Measurements from ENCODE around the gene CHRNA5. TPM values are rescaled to one million over a fixed set of nuclear protein-coding genes. Genes with fewer than 3 reads are reported as not detected.

Gene CHRNA5
- total and polyA plus RNA-seq, 7 donors, result 0.92 to 3.8 (median 1.8) TPM

DNA sequence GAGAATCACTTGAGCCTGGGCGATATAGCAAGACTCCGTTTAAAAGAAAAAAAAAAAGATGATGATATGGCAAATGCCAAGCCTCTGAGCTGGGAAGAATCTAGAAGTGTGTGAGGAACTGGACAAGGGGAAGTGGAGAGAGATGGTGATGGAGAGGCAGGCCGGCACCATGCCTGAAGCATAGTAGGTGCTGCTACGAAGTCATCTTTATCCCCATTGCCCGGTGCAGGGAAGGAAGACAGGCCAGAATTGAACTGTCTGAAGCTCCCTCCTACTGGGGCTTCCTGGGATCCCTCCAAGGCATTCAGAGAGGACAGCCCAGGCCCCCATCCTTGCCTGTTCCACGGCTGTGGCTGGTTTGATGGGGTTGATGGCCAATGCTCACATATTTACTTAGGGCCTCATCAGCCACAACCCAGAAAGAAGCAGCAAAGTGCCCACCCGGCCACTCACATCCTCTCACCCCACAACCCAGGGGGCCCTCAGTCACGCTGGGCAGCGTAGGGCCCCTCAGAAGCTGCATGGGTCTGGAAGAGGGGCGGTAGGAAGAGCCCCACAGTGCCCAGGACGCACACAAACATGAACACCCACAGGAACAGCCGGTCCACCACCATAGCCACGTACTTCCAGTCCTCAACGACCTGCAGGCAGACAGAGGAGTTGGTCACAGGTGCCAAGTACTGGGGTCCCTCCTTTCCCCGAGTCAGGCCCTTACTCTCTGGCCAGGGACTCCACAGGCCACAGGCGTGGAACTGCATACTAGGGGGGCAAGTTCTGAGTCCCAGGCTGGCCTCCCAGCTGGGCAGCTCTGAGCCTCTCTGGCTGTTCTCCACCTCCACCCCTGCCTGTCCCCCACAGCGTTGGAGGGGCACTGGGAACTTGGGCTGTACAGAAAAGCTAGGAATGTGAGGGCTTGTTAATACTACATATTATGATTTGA, 59.6 kb downstream of the CHRNA5 start:
- Histone ChIP-seq H3K4me1 (peaks cover 0 to 14% (median 13%) of the 10 kb centered on the region in 4 donors), H3K36me3 (no peaks in the 10 kb centered on the region), H3K4me3 (no peak overlapping the region), H3K27ac (no peak overlapping the region), H3K9me3 (no peaks in the 10 kb centered on the region), H3K27me3 (peaks cover 0 to 20% (median 9%) of the 10 kb centered on the region in 3 donors)
- DNase-seq, result no peak
- intact Hi-C loops (cut with DNase I), result no loop called here
- no peak for TF ChIP-seq POLR2A (IDR thresholded peaks at IDR 0.05)
- TF ChIP-seq, protein P1, sequence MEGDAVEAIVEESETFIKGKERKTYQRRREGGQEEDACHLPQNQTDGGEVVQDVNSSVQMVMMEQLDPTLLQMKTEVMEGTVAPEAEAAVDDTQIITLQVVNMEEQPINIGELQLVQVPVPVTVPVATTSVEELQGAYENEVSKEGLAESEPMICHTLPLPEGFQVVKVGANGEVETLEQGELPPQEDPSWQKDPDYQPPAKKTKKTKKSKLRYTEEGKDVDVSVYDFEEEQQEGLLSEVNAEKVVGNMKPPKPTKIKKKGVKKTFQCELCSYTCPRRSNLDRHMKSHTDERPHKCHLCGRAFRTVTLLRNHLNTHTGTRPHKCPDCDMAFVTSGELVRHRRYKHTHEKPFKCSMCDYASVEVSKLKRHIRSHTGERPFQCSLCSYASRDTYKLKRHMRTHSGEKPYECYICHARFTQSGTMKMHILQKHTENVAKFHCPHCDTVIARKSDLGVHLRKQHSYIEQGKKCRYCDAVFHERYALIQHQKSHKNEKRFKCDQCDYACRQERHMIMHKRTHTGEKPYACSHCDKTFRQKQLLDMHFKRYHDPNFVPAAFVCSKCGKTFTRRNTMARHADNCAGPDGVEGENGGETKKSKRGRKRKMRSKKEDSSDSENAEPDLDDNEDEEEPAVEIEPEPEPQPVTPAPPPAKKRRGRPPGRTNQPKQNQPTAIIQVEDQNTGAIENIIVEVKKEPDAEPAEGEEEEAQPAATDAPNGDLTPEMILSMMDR (IDR thresholded peaks at IDR 0.05), result no peak
- TF ChIP-seq EP300 (IDR thresholded peaks at IDR 0.05), result no peak
- TF ChIP-seq POLR2AphosphoS5 (IDR thresholded peaks at IDR 0.05), result no peak
- 80 to 83% methylated on average over 17 of the region's 17 CpGs for WGBS, 2 donors

DNA sequence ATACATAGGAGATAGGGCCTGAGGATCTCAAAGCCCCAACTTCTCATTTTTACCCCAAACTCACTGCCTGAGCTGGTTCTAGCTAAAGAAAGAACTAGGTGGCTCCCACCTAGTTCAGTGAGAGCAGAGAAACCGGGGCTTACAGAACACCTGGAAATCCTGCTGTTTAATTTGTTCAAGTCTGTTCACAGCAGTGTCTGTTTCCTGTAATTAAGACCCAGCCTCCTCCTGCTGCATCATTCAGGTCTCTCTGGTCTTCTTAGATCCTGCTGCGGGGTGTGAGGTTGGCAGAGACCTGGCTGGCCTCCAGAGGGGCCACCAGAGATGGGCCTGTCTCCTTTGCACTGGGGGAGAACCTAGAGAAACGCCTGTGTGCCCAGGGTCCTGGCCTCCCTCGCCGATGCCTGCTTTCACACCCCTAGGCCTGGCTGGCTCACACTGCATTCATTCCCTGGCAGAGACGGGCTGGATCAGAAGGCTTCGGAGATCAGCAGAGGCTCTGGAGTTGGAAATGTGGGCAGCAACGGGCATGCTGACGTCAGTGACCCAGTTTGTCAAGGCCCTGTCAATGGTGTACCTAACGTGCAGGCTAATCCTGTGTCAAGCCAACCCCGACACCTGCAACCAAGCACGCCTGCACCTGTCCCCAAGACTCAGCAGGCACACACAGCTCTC, 60.4 kb downstream of the CHRNA5 start:
- intact Hi-C loops (cut with DNase I), result no loop called here
- WGBS, 2 donors, result 71 to 72% methylated on average over 12 of the region's 12 CpGs
- no peak overlapping the region for H3K27ac ChIP-seq
- no peak for DNase-seq
- TF ChIP-seq, protein P1 (IDR thresholded peaks at IDR 0.05), result no peak
- TF ChIP-seq POLR2A (IDR thresholded peaks at IDR 0.05) (no peak), EP300 (IDR thresholded peaks at IDR 0.05) (no peak), POLR2AphosphoS5 (IDR thresholded peaks at IDR 0.05) (no peak)
- no peaks in the 10 kb centered on the region for H3K36me3 ChIP-seq
- H3K4me1 ChIP-seq, result peaks cover 0 to 6% (median 5%) of the 10 kb centered on the region in 4 donors
- H3K27me3 ChIP-seq, result peaks cover 0 to 11% (median 5%) of the 10 kb centered on the region in 3 donors
- H3K9me3 ChIP-seq, result no peaks in the 10 kb centered on the region
- no peak overlapping the region for H3K4me3 ChIP-seq

DNA sequence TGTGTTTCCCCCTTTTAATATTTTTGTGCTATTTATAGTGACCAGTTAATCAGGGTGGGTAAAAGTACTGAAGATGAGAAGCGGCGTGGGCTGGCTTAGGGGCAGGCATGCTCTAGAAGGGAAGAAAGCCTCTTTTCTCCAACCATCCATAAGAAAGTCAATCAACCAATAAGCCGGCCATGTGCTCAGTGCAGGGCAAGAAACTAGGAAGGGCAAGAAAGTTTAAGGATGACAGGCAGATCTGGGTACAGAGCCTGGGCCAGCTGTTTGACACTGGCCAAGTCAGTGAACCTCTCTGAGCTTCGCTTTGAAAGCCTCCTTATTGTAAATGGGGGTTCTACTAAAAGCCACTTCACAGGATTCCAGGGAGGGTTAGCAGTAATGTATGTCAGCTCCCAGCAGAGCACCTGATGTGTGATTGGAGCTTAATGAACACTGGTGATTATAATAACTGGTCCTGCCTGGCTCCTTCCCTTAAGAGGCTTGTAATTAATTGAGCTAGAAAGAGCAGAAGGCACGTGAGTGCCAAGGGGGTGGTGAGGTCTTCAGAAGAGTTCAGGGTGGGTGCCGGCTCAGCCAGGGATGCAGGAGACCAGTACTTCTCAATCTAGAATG, 61.2 kb downstream of the CHRNA5 start:
- WGBS, 2 donors, result 79 to 86% methylated on average over 6 of the region's 6 CpGs
- H3K4me1 ChIP-seq, result no peaks in the 10 kb centered on the region
- no peak overlapping the region for H3K4me3 ChIP-seq
- H3K9me3 ChIP-seq, result no peaks in the 10 kb centered on the region
- no peaks in the 10 kb centered on the region for H3K36me3 ChIP-seq
- no peak for DNase-seq
- intact Hi-C loops (cut with DNase I), result no loop called here
- H3K27me3 ChIP-seq, result peaks cover 0 to 4% (median 0%) of the 10 kb centered on the region in 3 donors
- H3K27ac ChIP-seq, result no peak overlapping the region
- TF ChIP-seq, protein P1 (IDR thresholded peaks at IDR 0.05), result no peak
- TF ChIP-seq POLR2AphosphoS5 (IDR thresholded peaks at IDR 0.05), result no peak
- TF ChIP-seq EP300 (IDR thresholded peaks at IDR 0.05), result no peak
- TF ChIP-seq POLR2A (IDR thresholded peaks at IDR 0.05), result no peak

DNA sequence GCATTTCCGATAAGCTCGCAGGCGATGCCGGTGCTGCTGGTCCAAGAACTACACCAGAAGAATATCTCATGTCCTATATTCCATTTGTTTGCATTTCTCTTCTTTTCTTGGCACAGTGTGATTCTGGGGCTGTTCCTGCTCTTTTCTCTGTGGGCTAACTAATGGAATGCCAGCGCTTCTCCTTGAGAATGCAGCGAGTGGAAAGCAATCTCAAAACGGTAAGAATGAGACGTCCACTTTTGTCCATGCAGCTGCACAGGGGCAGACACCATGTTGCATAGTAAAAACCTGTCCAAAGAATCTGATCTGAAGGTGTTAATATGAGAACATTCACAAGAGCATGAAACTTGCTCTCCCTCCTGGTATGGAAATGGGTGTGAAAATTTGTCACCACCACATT, 62.0 kb downstream of the CHRNA5 start:
- Histone ChIP-seq H3K36me3 (no peaks in the 10 kb centered on the region), H3K27me3 (no peaks in the 10 kb centered on the region), H3K27ac (no peak overlapping the region), H3K4me1 (no peaks in the 10 kb centered on the region), H3K4me3 (no peak overlapping the region), H3K9me3 (no peaks in the 10 kb centered on the region)
- 80 to 83% methylated on average over 8 of the region's 8 CpGs for WGBS, 2 donors
- no peak for DNase-seq
- intact Hi-C loops (cut with DNase I), result no loop called here
- TF ChIP-seq EP300 (IDR thresholded peaks at IDR 0.05) (no peak), POLR2AphosphoS5 (IDR thresholded peaks at IDR 0.05) (no peak), POLR2A (IDR thresholded peaks at IDR 0.05) (no peak)
- TF ChIP-seq, protein P1 (IDR thresholded peaks at IDR 0.05), result no peak

All from sigmoid colon (tissue), 7 donors.